OCI-LY3 (cell line): ENCODE data around the gene KIF12.

Source experiments
- H2AFZ ChIP-seq: fragments of 200-600, 300-600 bp; shearing (Covaris generic); 2 replicates; pipeline ENCODE4 v1.6.0; 2014; ENCODE audit warnings: antibody characterized with exemption, low read depth, low read length
- H3K27ac ChIP-seq: fragments of 200-600, 300-600 bp; sonication (generic); 2 replicates; pipeline ENCODE4 v1.5.1; 2014; ENCODE audit warnings: mild to moderate bottlenecking, low read length, moderate library complexity, mixed read lengths
- H3K27me3 ChIP-seq: fragments of 200-600, 300-600 bp; sonication (generic); 2 replicates; pipeline ENCODE4 v1.6.1; 2014; ENCODE audit warnings: low read depth, low read length, mixed read lengths
- H3K36me3 ChIP-seq: fragments of 200-600, 300-600 bp; sonication (generic); replicated peaks from 2 replicates; pipeline ENCODE3; 2014; ENCODE audit warnings: low read depth, low read length, mixed read lengths
- H3K4me1 ChIP-seq: fragments of 300-600, 200-600 bp; sonication (generic); 2 replicates; pipeline ENCODE4 v1.6.1; 2014; ENCODE audit warnings: low read length, mixed read lengths
- H3K4me2 ChIP-seq: fragments of 200-600, 300-600 bp; sonication (generic); 2 replicates; pipeline ENCODE4 v1.6.1; 2014; ENCODE audit warnings: low read length, mixed read lengths
- H3K4me3 ChIP-seq: fragments of 300-600, 200-600 bp; sonication (generic); 2 replicates; pipeline ENCODE4 v1.5.1; 2014; ENCODE audit warnings: antibody characterized with exemption, mild to moderate bottlenecking, low read length, moderate library complexity
- H3K79me2 ChIP-seq: fragments of 300-600, 200-600 bp; shearing (Covaris generic); 2 replicates; pipeline ENCODE4 v1.6.1; 2014; ENCODE audit warnings: mild to moderate bottlenecking, low read length, mixed read lengths
- H3K9ac ChIP-seq: fragments of 300-600, 200-600 bp; shearing (Covaris generic); 2 replicates; pipeline ENCODE4 v1.6.0; 2014; ENCODE audit warnings: mild to moderate bottlenecking, low read length, moderate library complexity
- H3K9me3 ChIP-seq: fragments of 200-600, 300-600 bp; shearing (Covaris generic); 2 replicates; pipeline ENCODE4 v1.6.1; 2014; ENCODE audit warnings: low read length, mixed read lengths; ENCODE audit not compliant: insufficient read depth
- H4K20me1 ChIP-seq: fragments of 200-600, 300-600 bp; sonication (generic); 2 replicates; pipeline ENCODE4 v1.6.1; 2016; ENCODE audit warnings: low read length, mixed read lengths; ENCODE audit not compliant: insufficient read depth
- EZH2phosphoT487 ChIP-seq: fragments of 200-600 bp; shearing (Covaris generic); IDR thresholded peaks from 2 replicates; pipeline ENCODE4 v1.6.1; 2018; ENCODE audit warnings: antibody characterized with exemption, mixed run types, low read depth
- TF ChIP-seq, protein P1 (sequence below): fragments of 200-600, 300-600 bp; sonication (generic); IDR thresholded peaks from 2 replicates; pipeline ENCODE4 v1.5.1; 2014; ENCODE audit warnings: antibody characterized with exemption, low read length, low read depth

The KIF12 gene

DNA sequence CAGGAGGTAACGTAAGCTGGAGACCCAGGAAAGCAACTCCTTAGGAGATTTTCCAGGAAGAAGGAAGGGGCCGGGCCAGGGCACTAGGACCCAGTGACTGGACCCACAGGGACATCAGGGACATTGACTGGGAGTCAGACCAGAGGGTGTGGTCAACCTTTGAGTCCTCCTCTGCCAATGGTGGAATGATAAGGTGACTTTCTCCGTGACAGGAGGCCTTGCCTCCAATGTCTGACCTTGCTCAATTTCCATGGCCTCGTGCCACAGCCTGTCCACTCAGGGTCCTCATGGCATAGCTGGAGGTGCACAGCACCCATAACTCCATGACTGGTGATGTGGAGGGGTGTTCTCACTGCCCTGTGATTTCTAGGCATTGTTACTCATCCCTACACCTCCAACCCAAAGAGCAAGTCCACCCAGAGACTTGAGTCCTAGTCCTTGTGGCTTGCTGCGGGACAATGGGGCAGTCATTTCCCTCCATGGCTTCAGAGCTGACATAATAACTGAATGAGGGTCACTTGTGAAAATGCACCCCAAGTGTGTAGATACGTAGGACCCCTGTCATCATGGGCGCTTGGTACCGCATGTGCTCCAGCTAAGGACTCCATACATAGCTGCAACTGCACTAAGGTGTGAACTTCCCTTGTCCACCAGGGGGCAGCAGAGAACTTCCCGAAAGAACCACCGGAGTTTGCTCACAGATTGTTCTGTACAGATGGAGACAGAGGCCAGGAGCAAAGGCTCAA lies 16.9 kb downstream of the KIF12 start:
- Histone ChIP-seq H2AFZ (no peak overlapping the region), H3K27ac (no peak overlapping the region), H3K9me3 (no peaks in the 10 kb centered on the region), H3K36me3 (no peaks in the 10 kb centered on the region), H4K20me1 (no peaks in the 10 kb centered on the region), H3K4me1 (no peaks in the 10 kb centered on the region), H3K4me2 (0 out of 2 replicates have a peak overlapping the region, but pooled peaks have one; percentile 12), H3K27me3 (no peaks in the 10 kb centered on the region), H3K9ac (no peak overlapping the region), H3K79me2 (no peaks in the 10 kb centered on the region), H3K4me3 (no peak overlapping the region)
- TF ChIP-seq EZH2phosphoT487: no peak
- TF ChIP-seq, protein P1, sequence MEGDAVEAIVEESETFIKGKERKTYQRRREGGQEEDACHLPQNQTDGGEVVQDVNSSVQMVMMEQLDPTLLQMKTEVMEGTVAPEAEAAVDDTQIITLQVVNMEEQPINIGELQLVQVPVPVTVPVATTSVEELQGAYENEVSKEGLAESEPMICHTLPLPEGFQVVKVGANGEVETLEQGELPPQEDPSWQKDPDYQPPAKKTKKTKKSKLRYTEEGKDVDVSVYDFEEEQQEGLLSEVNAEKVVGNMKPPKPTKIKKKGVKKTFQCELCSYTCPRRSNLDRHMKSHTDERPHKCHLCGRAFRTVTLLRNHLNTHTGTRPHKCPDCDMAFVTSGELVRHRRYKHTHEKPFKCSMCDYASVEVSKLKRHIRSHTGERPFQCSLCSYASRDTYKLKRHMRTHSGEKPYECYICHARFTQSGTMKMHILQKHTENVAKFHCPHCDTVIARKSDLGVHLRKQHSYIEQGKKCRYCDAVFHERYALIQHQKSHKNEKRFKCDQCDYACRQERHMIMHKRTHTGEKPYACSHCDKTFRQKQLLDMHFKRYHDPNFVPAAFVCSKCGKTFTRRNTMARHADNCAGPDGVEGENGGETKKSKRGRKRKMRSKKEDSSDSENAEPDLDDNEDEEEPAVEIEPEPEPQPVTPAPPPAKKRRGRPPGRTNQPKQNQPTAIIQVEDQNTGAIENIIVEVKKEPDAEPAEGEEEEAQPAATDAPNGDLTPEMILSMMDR: peak; percentile 91

DNA sequence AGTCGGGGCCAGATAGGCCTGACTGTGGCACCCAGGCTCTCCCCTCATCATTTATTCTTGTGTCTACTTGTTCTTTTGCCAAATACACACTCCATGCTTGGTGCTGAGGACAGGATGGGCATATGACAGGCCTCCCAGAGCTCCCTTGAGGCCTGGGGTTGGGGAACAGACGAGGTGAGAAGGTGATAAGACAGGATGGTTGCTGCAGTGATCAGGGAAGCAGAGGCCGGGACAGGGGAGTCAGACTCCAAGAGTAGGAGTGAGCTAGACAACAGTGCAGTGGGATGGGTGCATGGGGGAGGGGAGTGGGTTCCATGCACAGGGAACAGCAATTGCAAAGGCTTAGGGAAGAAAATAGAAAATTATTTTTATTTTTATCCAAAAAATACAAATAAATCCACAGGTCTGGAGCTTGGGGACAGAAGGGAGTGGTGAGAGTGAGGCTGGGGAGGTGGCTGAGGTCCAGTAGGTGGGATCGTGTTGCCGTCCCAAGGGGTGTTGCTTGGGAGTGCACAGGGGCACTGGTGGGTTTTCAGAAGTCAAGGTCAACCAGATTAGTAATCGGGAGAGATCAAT lies 17.6 kb downstream of the KIF12 start:
- H3K27ac ChIP-seq: no peak overlapping the region

DNA sequence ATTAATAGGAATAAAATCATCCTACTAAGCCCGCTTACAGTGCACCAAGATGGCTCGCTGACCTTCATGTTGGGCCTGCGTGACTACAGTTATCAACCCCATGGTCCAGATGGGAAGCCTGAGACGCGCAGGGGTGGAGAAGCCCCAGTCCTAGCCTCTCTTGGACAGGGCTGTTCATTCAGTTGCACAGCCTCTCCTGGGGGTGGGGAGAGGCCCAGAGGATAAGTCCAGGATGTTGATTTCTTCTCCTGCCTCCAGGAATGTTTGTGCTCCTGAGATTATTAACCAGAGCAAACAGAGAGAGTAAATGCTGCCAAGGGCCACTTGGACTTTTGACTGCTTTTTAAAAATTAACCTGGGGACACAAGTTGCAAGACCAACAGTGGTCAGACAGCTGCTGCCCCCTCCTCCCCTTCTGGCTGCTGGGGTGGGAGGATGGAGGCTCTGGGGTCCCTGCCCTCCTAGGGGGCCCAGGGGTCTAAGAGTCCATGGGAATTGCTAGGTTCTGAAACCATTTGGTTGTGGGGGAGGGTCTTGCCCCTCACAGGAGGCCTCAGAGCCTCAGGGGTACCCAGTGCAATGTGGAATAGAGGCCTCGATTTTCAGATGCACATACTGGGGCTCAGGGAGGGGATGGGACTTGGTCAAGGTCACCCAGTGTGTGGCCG lies 18.2 kb downstream of the KIF12 start:
- H3K27me3 ChIP-seq: peaks cover under 1% of the 10 kb centered on the region; the same call in 1 of the 2 replicates
- no peak overlapping the region for H3K9ac ChIP-seq
- no peak overlapping the region for H3K27ac ChIP-seq
- H3K36me3 ChIP-seq: no peaks in the 10 kb centered on the region
- H2AFZ ChIP-seq: no peak overlapping the region
- no peak overlapping the region for H3K4me2 ChIP-seq
- H3K4me3 ChIP-seq: no peak overlapping the region
- H3K9me3 ChIP-seq: no peaks in the 10 kb centered on the region
- no peaks in the 10 kb centered on the region for H3K4me1 ChIP-seq
- no peaks in the 10 kb centered on the region for H4K20me1 ChIP-seq
- no peak for TF ChIP-seq EZH2phosphoT487
- TF ChIP-seq, protein P1: no peak
- H3K79me2 ChIP-seq: no peaks in the 10 kb centered on the region

More for the DNA sequence above, 17.6 kb downstream of the KIF12 start:
- no peaks in the 10 kb centered on the region for H3K79me2 ChIP-seq
- H3K9ac ChIP-seq: no peak overlapping the region
- H3K9me3 ChIP-seq: no peaks in the 10 kb centered on the region
- H4K20me1 ChIP-seq: no peaks in the 10 kb centered on the region
- no peak overlapping the region for H2AFZ ChIP-seq
- no peak overlapping the region for H3K4me2 ChIP-seq
- no peak overlapping the region for H3K4me3 ChIP-seq
- no peaks in the 10 kb centered on the region for H3K36me3 ChIP-seq
- TF ChIP-seq, protein P1: no peak
- TF ChIP-seq EZH2phosphoT487: no peak
- no peaks in the 10 kb centered on the region for H3K27me3 ChIP-seq
- H3K4me1 ChIP-seq: no peaks in the 10 kb centered on the region

DNA sequence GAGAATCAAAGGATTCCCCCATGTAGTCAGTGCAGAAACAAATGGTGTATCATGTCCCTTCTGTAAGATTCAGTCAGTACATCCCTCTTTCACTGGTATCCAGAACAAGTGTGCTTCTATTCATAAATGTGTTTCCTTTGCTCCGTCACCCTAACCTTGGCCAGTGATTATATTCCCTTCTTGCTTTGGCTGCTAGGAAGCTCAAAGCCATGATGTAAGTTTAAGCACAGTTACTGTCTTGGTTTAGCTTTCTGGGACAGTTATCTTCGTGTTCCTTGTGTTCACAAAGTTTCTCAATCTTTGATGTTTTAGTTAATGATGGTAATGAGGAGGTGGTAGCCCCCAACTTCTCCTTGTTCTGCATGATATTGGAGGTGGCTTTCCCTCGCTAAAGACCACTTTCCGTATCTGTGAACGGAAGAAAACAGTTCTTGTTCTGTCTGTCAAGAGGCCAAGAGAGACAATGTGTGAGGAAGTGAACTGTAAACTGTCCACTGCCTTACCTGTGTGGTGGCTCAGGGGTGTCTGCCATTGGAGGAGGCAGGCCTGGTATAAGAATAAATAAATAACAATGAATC lies 18.8 kb downstream of the KIF12 start:
- no peak overlapping the region for H3K27ac ChIP-seq
- no peak overlapping the region for H3K4me2 ChIP-seq
- no peaks in the 10 kb centered on the region for H3K36me3 ChIP-seq
- no peaks in the 10 kb centered on the region for H3K4me1 ChIP-seq
- peaks cover 7% of the 10 kb centered on the region for H3K27me3 ChIP-seq
- H3K9ac ChIP-seq: no peak overlapping the region
- no peak overlapping the region for H2AFZ ChIP-seq
- no peak overlapping the region for H3K4me3 ChIP-seq
- no peaks in the 10 kb centered on the region for H4K20me1 ChIP-seq
- H3K9me3 ChIP-seq: no peaks in the 10 kb centered on the region
- H3K79me2 ChIP-seq: no peaks in the 10 kb centered on the region
- TF ChIP-seq, protein P1: no peak
- TF ChIP-seq EZH2phosphoT487: no peak
